Panc1 (cell line): ENCODE results near the gene GRID2.

ENCODE experiments used
- POLR2AphosphoS5 ChIP-seq: IDR thresholded peaks from 2 replicates; pipeline ENCODE4 v1.6.1; 2012; ENCODE audit warnings: mild to moderate bottlenecking, low read depth, low read length, moderate library complexity
- SIN3A ChIP-seq: IDR thresholded peaks from 2 replicates; pipeline ENCODE4 v1.6.1; 2012; ENCODE audit warnings: low read depth, mild to moderate bottlenecking, low read length, moderate library complexity, borderline replicate concordance; ENCODE audit not compliant: insufficient read depth
- TCF7L2 ChIP-seq: IDR thresholded peaks from 2 replicates; pipeline ENCODE4 v1.6.1; 2011; ENCODE audit warnings: mild to moderate bottlenecking, low read depth, low read length, inconsistent platforms
- TF ChIP-seq, protein P1 (sequence below): fragments of 450-650 bp; IDR thresholded peaks from 2 replicates; pipeline ENCODE4 v1.5.1; 2017; ENCODE audit warnings: mild to moderate bottlenecking
- TF ChIP-seq, protein P2 (sequence below), 2 experiments: IDR thresholded peaks; 2 replicates each; pipeline ENCODE4 v1.6.1; 2011 to 2012; ENCODE audit warnings: low read depth in 2 of 2, control low read depth in 1 of 2, low read length in 1 of 2, mild to moderate bottlenecking in 1 of 2, moderate library complexity in 1 of 2; ENCODE audit not compliant: insufficient read depth in 1 of 2

DNA sequence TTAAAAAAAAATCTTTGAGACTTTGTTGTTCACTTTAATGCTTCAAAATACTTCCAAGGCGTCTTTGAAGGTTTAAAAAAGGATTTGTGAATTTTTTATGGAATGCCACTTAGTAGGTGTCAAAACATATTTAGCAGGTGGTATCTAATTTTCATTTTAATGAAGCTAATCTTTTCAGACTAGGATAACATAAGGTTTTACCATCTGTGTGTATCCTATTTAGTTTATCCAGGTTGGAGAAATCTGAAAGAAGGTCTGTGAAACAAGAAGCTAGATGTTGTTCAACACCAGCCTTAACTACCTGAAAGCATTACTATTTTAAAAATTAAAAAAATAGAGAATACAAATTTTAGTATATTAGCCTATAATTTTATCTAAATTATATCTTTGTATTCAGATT lies 193.4 kb downstream of the GRID2 start:
- TF ChIP-seq, protein P1, sequence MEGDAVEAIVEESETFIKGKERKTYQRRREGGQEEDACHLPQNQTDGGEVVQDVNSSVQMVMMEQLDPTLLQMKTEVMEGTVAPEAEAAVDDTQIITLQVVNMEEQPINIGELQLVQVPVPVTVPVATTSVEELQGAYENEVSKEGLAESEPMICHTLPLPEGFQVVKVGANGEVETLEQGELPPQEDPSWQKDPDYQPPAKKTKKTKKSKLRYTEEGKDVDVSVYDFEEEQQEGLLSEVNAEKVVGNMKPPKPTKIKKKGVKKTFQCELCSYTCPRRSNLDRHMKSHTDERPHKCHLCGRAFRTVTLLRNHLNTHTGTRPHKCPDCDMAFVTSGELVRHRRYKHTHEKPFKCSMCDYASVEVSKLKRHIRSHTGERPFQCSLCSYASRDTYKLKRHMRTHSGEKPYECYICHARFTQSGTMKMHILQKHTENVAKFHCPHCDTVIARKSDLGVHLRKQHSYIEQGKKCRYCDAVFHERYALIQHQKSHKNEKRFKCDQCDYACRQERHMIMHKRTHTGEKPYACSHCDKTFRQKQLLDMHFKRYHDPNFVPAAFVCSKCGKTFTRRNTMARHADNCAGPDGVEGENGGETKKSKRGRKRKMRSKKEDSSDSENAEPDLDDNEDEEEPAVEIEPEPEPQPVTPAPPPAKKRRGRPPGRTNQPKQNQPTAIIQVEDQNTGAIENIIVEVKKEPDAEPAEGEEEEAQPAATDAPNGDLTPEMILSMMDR: no peak
- TF ChIP-seq POLR2AphosphoS5 (no peak), TCF7L2 (no peak), SIN3A (no peak)
- TF ChIP-seq, protein P2, sequence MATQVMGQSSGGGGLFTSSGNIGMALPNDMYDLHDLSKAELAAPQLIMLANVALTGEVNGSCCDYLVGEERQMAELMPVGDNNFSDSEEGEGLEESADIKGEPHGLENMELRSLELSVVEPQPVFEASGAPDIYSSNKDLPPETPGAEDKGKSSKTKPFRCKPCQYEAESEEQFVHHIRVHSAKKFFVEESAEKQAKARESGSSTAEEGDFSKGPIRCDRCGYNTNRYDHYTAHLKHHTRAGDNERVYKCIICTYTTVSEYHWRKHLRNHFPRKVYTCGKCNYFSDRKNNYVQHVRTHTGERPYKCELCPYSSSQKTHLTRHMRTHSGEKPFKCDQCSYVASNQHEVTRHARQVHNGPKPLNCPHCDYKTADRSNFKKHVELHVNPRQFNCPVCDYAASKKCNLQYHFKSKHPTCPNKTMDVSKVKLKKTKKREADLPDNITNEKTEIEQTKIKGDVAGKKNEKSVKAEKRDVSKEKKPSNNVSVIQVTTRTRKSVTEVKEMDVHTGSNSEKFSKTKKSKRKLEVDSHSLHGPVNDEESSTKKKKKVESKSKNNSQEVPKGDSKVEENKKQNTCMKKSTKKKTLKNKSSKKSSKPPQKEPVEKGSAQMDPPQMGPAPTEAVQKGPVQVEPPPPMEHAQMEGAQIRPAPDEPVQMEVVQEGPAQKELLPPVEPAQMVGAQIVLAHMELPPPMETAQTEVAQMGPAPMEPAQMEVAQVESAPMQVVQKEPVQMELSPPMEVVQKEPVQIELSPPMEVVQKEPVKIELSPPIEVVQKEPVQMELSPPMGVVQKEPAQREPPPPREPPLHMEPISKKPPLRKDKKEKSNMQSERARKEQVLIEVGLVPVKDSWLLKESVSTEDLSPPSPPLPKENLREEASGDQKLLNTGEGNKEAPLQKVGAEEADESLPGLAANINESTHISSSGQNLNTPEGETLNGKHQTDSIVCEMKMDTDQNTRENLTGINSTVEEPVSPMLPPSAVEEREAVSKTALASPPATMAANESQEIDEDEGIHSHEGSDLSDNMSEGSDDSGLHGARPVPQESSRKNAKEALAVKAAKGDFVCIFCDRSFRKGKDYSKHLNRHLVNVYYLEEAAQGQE (IDR thresholded peaks at IDR 0.05; ENCODE audit: insufficient read depth in 1 of 2, low read depth in 2 of 2, low read length in 1 of 2): no peak
